Measurements from ENCODE around the gene PLCB4. TPM values are rescaled to one million over a fixed set of nuclear protein-coding genes. Genes with fewer than 3 reads are reported as not detected.
A peak's percentile ranks its signal among the peaks of the same experiment; 100 is the strongest.
"Not testable (repeated sequence)": the region's sequence is repeated elsewhere in the genome, so short reads cannot be mapped to it uniquely, and the experiment has no call there.

The PLCB4 gene
- total RNA-seq, result 10 to 100 TPM; 40.4 to 53.3 TPM
- long read RNA-seq, donor 1, partial matches to known transcripts, result 9 of 26 reads
- long read RNA-seq, donor 1, other reads (novel, unspliced or antisense), result 17 of 26 reads
- long read RNA-seq, donor 2, partial matches to known transcripts, result 18 of 33 reads
- long read RNA-seq, donor 2, other reads (novel, unspliced or antisense), result 15 of 33 reads

DNA sequence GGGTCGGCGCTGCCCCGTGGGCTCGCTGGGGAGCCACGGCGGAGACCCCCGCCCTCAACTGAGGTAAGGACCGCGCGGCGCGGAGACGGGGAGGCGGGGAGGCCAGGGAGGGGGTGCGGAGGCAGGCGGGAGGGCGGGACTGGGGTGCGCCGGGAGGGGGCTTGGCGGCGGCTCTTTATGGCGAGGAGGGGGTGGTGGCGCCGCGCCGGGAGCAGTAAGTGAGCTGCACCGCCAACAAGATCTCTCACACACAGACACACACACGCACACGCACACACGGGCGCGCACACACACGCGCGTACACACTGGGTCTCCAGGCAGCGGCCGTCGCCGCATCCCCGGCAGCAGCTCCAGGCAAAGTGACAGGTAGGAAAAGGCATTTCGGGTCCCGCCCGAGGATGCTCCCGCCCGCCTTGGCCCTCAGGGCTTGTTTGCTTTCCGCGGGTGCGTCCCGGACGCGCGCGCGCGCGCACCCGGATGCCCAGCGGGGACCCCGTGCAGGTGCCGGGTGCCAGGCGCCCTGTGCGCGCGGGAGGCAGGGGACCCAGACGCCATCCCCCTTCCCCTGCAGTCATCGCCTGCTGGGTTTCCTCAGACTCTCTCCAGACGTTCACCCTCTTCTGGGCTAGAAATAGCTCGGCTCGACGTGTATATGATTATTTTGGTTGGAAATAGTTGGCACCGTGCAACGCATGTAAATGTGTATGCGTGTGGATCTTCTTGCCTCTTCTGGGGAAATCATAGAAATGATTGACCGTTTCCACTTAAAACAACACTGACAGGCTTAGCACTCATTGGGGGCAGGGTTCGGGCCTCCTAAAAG, at the start of gene PLCB4:
TSS of gene PLCB4 (plus strand) at position 247 of the 823 bp plus-strand sequence. CDS start 238,728 bp downstream, outside the sequence.
- peak; percentile 81 for DNase-seq (ENCODE audit: low spot score)
- intact Hi-C loops (cut with DNase I), result loop anchor here (10.0 kb wide), 2 partner anchors 214 to 286 kb away; no protein-coding TSS in a partner anchor

DNA sequence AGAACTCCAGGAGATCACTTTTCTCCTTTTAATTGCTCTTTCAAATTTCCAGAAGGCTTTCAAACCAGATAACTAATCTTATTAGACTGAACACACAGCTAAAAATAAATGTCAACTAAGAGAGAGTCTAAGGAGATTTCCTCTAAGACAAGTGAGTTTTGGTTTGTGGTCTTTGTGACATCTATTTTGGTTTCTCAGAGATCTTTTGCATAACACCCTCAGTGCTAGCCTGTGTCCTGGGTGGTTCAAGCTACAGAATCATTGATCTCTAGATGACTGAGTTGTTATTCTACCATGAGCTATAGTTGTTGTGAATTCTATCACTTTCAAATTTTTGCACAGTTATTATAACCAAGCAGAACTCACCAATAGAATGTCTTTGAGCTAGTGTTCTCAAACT, 49.1 kb upstream of the PLCB4 start:
- intact Hi-C loops (cut with DNase I), result no loop called here
- DNase-seq (ENCODE audit: low spot score), result no peak

DNA sequence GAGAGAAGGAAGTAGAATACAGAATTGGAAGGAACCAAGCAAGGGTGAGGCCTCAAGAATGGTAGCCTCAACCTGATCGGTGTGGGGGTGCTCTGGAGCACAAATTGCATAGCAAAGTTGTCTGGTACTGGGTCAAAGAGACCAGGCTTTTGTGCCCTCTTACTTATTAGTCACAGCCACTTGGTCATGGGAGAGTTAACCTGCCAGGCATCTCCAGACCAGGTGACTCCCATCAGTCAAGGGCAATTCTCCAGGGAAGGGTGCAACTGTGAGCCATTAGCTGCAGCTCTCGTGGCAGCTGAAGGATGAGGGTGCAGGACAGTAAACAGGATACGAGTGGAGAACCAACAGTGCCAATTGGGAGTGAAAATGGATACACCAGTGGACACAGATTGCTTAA, 47.7 kb upstream of the PLCB4 start:
- intact Hi-C loops (cut with DNase I), result no loop called here
- no peak for DNase-seq (ENCODE audit: low spot score)

DNA sequence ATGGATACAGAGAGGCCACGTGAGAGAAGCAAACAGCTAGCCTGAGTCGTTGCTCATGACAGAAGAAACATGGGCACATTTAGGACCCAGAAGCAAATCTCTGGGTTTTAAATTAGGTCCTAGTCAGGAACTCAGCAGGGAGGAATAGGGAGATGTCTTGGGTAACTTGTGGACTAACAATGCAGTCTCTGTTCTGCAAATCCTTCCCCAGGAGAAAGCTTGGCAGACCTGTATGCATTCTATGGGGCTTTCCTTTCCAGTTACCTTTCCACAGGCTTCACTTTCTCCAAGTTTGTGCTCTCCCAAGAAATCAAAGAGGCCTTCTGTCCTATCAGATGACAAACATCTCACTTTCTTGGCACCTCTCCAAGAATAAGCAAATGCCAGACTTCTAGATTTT, 47.2 kb upstream of the PLCB4 start:
- DNase-seq (ENCODE audit: low spot score), result no peak
- intact Hi-C loops (cut with DNase I), result no loop called here

DNA sequence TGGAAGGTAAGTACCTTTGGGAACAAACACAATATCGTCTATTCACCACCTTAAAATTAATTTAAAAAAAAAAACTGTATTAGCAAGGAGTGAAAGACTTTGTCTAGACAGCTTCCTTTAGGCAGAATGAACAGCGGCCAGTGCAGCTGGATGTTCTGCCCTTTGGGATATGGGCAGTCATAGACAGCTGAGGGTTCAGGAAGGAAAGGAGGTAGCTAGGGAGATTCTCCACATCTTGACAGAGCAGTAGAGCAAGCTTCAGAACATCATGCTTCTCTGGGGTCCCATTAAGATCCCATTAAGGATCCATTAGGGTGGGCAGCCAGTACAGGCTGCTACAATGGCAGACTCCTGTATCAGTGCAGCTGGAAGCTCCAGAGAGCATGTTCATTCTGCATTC, 46.5 kb upstream of the PLCB4 start:
- no peak for DNase-seq (ENCODE audit: low spot score)
- intact Hi-C loops (cut with DNase I), result no loop called here

DNA sequence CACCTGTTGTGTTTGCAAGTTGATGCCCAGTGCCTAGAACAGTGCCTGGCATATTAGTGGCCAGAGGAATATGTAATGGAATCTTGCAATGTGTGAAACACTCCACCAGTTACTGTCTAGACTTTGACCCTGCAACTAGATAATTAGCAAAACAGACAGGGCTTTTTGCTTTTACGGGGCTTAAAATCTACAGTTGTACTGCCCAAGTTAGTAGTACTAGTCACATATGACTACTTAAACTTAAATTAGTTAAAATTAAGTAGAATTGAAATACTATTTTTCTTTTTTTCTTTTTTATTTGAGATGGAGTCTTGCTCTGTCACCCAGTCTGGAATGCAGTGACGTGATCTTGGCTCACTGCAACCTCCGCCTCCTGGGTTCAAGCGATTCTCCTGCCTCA, 44.3 kb upstream of the PLCB4 start:
- intact Hi-C loops (cut with DNase I), result no loop called here
- no peak for DNase-seq (ENCODE audit: low spot score)

DNA sequence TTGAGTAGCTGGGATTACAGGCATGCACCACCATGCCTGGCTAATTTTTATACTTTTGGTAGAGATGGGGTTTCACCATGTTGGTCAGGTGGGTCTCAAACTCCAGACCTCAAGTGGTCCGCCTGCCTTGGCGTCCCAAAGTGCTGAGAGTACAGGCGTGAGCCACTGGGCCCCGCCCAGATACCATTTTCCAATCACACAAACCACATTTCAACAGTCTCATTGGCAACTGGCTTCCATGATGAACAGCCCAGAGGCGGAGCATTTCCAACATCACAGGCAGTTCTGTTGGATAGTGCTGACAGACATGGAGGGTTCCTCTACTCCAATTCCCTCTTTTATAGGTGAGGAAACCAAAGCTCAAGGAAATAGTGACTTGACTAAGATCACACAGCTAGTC, 43.9 kb upstream of the PLCB4 start:
- intact Hi-C loops (cut with DNase I), result no loop called here

DNA sequence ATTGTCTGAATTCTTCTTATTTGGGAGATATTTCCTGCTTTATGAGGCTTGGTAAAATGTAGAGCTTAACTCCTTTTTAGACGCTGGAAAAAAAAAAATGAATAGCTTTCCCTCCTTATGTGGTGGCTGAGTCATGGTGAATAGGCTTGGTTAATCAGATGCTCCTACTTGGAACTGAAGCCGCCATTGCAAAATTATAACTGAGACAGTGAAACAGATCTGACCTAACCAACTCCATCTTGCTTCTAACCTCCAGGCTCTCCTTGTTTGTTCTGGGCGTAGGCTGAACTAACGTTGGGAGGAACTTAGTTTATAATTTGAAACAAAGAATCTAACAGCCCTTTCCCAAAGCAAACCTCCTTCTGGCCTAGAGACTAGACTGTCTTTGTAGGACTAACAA, 43.2 kb upstream of the PLCB4 start:
- intact Hi-C loops (cut with DNase I), result no loop called here
- no peak for DNase-seq (ENCODE audit: low spot score)

More for the DNA sequence above, 43.9 kb upstream of the PLCB4 start:
- no peak for DNase-seq (ENCODE audit: low spot score)

DNA sequence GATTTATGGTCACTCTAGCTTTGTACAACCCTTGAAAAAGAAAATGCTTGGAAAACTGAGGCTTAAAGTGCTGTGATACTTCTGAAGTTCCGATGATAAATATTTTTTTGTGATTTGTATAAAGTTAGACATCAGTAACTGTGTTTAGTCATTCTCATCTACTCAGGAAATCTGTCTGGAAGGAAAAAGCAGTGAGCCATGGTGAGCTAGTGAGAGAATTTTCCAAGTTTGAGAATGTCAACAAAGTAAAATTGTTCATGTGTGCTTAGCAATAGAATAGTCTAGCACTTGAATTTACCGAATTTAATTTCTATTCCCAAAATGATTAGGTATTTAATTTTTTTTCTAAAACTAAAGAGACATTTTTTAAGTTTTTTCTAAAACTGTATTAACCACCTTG, 41.3 kb upstream of the PLCB4 start:
- intact Hi-C loops (cut with DNase I), result no loop called here
- DNase-seq (ENCODE audit: low spot score), result no peak

DNA sequence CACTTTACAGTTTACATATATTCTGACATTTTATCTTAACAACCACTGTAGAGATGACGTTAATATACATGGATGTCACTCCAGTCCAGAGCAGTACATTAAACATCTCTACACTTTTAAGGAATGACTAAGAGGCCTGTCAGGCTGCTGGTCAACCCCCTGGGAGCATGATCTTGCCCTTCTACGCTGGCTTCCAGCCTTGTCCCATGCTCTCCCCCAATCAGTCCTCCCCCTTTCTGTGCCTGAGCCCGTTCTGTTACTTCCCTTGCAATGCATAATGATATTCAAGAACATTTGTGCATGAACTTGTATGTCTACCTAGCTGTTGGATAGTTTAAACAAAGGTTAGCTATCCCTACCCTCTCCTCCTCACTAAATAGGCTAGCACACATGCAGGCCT, 40.5 kb upstream of the PLCB4 start:
- no peak for DNase-seq (ENCODE audit: low spot score)
- intact Hi-C loops (cut with DNase I), result no loop called here

DNA sequence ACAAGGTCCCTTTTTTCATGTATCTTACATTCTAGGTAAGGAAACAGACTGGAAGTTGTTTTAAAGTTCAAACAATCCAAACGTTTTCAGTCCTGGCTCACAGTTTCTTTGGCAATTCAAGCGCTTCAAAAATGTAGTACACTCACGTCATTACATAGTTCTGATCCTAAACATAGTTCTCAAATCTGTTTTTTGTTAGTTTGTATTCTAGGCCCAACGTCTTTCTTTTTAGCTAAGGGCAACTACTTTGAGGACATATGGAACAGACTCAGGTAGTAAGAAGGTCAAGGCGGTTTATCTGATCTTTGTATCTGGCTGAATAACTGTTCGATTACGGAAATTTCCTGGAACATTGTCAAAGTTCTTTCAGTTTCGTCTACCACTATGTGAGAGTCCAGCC, 36.9 kb upstream of the PLCB4 start:
- DNase-seq (ENCODE audit: low spot score), result no peak
- intact Hi-C loops (cut with DNase I), result no loop called here

DNA sequence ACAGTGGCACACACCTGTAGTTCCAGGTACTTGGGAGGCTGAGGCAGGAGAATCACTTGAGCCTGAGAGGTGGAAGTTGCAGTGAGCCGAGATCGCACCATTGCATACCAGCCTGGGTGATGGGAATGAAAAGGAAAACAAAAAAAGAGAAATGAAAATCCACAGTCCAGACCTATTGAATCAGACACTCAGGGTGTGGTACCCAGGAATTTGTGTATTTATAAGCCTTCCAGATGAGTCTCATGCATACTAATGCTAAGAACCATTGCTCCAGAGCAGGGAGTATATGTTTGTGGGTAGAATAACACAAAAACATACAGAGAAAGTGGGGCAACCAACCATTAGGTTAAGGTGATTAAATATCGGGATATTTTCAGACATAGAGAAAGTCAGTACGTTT, 36.1 kb upstream of the PLCB4 start:
- no peak for DNase-seq (ENCODE audit: low spot score)
- intact Hi-C loops (cut with DNase I), result no loop called here

DNA sequence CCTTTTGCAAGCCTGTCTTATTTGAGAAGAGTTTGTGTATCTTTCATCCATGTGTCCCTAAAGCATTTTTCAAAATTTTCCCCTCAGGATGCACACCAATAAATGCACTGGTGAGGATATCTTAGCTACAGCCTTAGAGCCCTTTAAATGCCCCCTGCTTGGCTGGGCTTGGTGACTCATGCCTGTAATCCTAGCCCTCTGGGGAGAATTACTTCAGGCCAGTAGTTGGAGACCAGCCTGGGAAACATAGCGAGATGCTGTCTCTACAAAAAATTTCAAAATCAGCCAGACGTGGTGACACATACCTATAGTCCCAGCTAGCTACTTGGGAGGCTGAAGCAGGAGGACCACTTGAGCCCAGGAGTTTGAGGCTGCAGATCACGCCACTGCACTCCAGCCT, 33.8 kb upstream of the PLCB4 start:
- intact Hi-C loops (cut with DNase I), result no loop called here
- DNase-seq (ENCODE audit: low spot score), result no peak

DNA sequence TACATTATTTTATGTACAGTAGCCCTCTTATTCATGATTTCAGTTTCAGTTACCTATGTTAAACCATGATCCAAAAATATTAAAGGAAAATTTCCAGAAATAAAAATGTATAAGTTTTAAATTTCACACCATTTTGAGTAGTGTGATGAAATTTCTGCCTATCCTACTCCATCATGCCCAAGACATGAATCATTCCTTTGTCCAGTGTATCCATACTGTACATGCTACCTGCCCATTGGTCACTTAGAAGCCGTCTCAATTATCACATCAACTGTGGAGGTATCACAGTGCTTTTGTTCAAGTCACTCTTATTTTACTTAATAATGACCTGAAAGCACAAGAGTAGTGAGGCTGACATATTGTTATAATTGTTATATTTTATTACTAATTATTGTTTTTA, 32.3 kb upstream of the PLCB4 start:
- no peak for DNase-seq (ENCODE audit: low spot score)
- intact Hi-C loops (cut with DNase I), result no loop called here

DNA sequence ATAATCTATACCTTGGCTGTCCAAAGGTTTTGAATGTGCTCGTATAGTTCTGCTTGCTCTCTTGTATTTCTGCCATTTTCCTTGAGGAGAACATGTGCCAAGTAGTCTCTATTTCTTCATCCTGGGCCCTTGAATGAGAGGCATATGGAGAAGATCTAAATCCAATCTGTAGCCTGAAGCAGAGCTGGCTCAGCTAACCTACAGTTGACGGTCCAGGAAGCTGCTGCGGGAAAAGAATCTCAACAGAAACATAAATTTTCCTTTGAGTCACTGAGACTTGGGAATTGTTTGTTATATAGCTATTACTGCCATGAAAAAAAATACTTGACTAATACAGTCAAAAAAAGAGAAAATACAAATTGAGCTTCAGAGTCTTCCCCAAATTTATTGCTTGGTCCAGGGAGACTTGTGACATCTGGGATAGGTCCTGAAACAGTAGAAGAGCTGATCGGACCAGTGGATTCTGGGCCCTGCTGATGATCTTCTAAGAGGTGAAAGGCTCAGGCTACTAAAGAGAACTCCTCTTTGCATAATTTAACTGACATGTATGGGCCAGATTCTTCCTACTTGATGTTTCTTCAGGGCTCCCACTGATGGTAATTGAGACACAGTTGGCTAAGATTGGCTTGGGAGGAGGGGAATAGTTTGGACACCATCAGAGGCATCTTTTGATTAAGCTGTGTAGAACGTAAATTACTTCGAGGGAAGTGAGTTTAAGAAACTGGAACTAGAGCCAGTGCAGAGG, 29.9 kb upstream of the PLCB4 start:
- DNase-seq (ENCODE audit: low spot score), result no peak
- intact Hi-C loops (cut with DNase I), result no loop called here

DNA sequence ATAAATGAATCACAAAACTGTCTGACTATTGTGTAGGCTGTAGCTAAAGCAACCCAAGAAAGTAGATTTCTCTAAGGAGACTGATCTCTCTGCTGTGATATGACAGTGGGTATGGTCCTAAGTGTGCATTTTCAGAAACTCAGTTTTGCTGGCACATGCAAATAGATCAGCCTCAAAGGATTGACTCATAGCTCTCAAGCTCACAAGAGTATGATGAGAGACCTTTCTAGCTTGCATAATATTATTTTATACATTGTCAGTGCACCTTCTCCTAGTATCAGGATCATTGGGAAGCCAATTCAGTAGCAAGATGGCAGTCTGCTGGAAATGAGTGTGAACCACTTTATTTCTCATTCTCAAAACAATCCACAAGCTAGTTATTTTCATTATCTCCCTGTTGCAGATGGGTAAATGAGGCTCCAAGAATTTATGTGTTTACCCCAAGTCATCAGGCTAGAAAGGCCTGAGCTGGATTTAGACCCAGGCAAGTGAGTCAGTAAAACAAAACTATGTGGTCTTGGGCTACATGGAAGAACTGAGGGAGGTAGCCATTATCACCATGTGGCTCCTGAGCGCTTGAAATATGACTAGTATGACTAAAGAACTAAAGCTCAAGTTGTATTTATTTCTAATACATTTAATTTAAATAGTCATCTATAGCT, 27.9 kb upstream of the PLCB4 start:
- DNase-seq (ENCODE audit: low spot score), result no peak
- intact Hi-C loops (cut with DNase I), result no loop called here

DNA sequence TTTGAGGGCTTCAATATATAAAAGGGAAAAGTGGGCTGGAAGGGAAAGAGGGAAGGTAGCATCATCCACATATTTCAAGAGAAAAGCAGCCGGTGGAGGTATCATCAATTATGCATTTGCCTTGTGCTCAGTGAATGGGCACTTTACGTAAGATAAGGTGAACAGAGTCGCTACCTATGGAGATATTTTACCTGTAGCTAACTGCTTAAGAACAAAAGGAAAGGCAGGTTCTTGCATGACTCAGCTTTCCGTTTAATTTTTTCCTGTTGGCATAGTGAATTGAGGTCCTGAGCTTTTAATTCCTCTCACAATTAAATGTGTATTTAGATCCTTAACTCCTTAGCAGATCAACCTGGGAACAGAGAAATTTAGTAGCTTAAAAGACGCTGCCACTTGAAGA, 25.5 kb upstream of the PLCB4 start:
- DNase-seq (ENCODE audit: low spot score), result no peak
- intact Hi-C loops (cut with DNase I), result no loop called here

DNA sequence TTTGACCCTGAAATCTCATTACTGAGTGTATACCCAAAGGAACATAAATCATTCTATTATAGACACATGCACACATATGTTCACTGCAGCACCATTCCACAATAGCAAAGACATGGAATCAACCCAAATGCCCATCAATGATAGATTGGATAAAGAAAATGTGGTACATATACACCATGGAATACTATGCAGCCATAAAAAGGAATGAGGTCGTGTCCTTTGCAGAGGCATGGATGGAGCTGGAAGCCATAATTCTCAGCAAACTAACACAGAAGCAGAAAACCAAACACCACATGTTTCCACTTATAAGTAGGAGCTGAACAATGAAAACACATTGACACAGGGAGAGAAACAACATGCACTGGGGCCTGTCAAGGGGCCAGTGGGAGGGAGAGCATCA, 21.0 kb upstream of the PLCB4 start:
- DNase-seq (ENCODE audit: low spot score); intact Hi-C loops (cut with DNase I): not testable (repeated sequence)

DNA sequence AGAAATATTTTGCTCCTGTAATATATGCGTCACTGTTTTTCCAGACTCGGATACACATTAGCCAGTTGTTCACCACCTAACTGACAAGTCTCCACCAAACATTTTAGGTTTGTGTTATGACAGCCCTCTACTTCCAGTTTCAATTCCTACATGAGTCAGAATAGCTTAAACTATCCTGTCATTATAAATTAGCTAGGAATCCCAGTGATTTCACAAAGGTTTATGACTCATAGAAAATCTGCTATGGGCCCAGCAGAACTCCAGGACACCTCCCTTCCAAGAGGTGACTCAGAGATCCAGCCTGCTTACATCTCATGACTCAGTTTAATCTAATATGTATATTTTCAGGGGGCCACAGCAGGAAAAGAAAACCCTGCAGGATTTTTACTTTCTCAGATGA, 17.4 kb upstream of the PLCB4 start:
- DNase-seq (ENCODE audit: low spot score), result no peak
- intact Hi-C loops (cut with DNase I), result loop anchor here (5.0 to 10.0 kb wide), 2 partner anchors 107 to 1696 kb away; no protein-coding TSS in a partner anchor

DNA sequence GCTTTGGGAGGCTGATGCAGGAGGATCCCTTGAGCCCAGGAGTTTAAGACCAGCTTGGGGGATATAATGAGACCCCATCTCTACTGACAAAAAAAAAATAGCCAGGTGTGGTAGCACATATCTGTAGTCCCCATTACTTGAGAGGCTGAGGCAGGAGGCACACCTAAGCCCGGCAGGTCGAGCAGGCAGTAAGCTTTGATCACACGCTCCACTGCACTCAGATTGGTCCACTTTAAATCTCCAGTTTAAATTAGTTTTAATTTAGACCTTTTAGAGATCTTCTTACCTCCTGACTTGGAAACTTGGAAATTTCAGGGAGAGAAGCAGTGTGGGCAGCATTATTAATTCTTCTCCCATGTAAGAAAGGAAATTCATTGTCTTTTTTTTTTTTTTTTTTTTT, 16.8 kb upstream of the PLCB4 start:
- intact Hi-C loops (cut with DNase I), result loop anchor here (5.0 to 10.0 kb wide), 2 partner anchors 107 to 1695 kb away; no protein-coding TSS in a partner anchor
- DNase-seq (ENCODE audit: low spot score), result no peak
